ENCODE measurements around the gene ANKS3. TPM values are rescaled to one million over a fixed set of nuclear protein-coding genes. Genes with fewer than 3 reads are reported as not detected.

The ANKS3 gene
- total and polyA plus RNA-seq, 2 experiments from 2014 or later, result 22.5 to 24.9 TPM

DNA sequence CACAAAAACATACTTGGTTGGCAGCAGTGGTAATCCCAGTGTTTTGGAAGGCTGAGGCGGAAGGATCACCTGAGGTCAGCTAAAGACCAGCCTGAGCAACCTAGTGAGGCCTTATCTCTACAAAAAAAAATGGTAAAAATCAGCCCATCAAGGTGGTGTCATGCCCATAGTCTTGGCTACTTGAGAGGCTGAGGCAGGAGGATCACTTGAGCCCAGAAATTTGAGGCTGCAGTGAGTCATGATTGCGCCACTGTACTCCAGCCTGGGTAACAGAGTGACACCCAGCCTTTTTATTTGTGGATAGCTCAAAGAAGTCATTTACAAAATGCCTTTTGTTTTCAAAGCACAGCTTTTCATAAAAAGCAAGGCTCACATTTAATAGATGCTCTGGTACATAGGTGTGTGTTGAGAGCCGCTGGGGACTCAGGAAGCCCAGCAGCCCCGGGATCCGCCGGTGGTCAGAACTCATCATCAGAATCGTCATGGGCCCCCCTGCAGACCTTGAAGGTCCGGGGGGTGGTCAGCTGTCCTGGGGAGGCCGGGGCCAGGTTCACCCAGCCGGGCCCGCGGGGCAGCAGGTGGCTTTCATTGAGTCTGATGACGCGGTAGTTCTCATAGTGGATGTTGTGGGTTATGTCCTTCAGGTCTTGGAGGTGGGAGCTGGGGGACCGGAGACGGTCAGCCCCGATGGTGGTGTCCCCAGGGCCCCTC lies 43.4 kb upstream of the ANKS3 start:
- Histone ChIP-seq H3F3A (replicated peaks; ENCODE audit: low read depth) (no peaks in the 10 kb centered on the region), H2AFZ (no peak overlapping the region; the same call in 1 of the 2 replicates), H3K36me3 (ENCODE audit: insufficient read depth) (no peaks in the 10 kb centered on the region), H3K27ac (ENCODE audit: low read depth) (no peak overlapping the region), H3K79me2 (replicated peaks; ENCODE audit: insufficient read depth) (no peaks in the 10 kb centered on the region), H3K4me1 (ENCODE audit: insufficient read depth) (no peaks in the 10 kb centered on the region), H3K4me2 (no peak overlapping the region), H3K4me3 (no peak overlapping the region), H4K20me1 (replicated peaks; ENCODE audit: insufficient read depth) (no peaks in the 10 kb centered on the region), H3K9me2 (ENCODE audit: insufficient read depth) (no peaks in the 10 kb centered on the region), H3K27me3 (ENCODE audit: insufficient read depth) (no peaks in the 10 kb centered on the region)
- Mint-ChIP-seq H3K36me3 (ENCODE audit: low read depth) (peaks cover 8% of the 10 kb centered on the region; the same call in 2 of the 3 replicates), H3K27me3 (ENCODE audit: insufficient read depth, low read depth, poor library complexity) (peaks cover 15% of the 10 kb centered on the region), H3K27ac (no peak overlapping the region), H3K9me3 (peaks cover 3% of the 10 kb centered on the region; the same call in 2 of the 3 replicates), H3K4me1 (no peaks in the 10 kb centered on the region), H3K4me3 (no peak overlapping the region)
- DNase-seq (ENCODE audit: low spot score) (no peak), ATAC-seq (no peak)
- TF ChIP-seq ZNF114 (CRISPR knock-in tag; IDR thresholded peaks at IDR 0.05) (no peak), ZNF331 (CRISPR knock-in tag; IDR thresholded peaks at IDR 0.05; ENCODE audit: low read depth) (no peak), CREB1 (CRISPR knock-in tag; IDR thresholded peaks at IDR 0.05; ENCODE audit: low read depth) (no peak), POLR2AphosphoS5 (IDR thresholded peaks at IDR 0.05; ENCODE audit: low read depth) (no peak), JUNB (IDR thresholded peaks at IDR 0.05; ENCODE audit: unreplicated experiment) (no peak)
- TF ChIP-seq, protein P1, sequence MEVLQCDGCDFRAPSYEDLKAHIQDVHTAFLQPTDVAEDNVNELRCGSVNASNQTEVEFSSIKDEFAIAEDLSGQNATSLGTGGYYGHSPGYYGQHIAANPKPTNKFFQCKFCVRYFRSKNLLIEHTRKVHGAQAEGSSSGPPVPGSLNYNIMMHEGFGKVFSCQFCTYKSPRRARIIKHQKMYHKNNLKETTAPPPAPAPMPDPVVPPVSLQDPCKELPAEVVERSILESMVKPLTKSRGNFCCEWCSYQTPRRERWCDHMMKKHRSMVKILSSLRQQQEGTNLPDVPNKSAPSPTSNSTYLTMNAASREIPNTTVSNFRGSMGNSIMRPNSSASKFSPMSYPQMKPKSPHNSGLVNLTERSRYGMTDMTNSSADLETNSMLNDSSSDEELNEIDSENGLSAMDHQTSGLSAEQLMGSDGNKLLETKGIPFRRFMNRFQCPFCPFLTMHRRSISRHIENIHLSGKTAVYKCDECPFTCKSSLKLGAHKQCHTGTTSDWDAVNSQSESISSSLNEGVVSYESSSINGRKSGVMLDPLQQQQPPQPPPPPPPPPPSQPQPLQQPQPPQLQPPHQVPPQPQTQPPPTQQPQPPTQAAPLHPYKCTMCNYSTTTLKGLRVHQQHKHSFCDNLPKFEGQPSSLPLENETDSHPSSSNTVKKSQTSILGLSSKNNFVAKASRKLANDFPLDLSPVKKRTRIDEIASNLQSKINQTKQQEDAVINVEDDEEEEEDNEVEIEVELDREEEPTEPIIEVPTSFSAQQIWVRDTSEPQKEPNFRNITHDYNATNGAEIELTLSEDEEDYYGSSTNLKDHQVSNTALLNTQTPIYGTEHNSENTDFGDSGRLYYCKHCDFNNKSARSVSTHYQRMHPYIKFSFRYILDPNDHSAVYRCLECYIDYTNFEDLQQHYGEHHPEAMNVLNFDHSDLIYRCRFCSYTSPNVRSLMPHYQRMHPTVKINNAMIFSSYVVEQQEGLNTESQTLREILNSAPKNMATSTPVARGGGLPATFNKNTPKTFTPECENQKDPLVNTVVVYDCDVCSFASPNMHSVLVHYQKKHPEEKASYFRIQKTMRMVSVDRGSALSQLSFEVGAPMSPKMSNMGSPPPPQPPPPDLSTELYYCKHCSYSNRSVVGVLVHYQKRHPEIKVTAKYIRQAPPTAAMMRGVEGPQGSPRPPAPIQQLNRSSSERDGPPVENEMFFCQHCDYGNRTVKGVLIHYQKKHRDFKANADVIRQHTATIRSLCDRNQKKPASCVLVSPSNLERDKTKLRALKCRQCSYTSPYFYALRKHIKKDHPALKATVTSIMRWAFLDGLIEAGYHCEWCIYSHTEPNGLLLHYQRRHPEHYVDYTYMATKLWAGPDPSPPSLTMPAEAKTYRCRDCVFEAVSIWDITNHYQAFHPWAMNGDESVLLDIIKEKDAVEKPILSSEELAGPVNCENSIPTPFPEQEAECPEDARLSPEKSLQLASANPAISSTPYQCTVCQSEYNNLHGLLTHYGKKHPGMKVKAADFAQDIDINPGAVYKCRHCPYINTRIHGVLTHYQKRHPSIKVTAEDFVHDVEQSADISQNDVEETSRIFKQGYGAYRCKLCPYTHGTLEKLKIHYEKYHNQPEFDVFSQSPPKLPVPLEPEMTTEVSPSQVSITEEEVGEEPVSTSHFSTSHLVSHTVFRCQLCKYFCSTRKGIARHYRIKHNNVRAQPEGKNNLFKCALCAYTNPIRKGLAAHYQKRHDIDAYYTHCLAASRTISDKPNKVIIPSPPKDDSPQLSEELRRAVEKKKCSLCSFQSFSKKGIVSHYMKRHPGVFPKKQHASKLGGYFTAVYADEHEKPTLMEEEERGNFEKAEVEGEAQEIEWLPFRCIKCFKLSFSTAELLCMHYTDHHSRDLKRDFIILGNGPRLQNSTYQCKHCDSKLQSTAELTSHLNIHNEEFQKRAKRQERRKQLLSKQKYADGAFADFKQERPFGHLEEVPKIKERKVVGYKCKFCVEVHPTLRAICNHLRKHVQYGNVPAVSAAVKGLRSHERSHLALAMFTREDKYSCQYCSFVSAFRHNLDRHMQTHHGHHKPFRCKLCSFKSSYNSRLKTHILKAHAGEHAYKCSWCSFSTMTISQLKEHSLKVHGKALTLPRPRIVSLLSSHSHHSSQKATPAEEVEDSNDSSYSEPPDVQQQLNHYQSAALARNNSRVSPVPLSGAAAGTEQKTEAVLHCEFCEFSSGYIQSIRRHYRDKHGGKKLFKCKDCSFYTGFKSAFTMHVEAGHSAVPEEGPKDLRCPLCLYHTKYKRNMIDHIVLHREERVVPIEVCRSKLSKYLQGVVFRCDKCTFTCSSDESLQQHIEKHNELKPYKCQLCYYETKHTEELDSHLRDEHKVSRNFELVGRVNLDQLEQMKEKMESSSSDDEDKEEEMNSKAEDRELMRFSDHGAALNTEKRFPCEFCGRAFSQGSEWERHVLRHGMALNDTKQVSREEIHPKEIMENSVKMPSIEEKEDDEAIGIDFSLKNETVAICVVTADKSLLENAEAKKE (CRISPR knock-in tag; IDR thresholded peaks at IDR 0.05), result no peak
- TF ChIP-seq, protein P2, sequence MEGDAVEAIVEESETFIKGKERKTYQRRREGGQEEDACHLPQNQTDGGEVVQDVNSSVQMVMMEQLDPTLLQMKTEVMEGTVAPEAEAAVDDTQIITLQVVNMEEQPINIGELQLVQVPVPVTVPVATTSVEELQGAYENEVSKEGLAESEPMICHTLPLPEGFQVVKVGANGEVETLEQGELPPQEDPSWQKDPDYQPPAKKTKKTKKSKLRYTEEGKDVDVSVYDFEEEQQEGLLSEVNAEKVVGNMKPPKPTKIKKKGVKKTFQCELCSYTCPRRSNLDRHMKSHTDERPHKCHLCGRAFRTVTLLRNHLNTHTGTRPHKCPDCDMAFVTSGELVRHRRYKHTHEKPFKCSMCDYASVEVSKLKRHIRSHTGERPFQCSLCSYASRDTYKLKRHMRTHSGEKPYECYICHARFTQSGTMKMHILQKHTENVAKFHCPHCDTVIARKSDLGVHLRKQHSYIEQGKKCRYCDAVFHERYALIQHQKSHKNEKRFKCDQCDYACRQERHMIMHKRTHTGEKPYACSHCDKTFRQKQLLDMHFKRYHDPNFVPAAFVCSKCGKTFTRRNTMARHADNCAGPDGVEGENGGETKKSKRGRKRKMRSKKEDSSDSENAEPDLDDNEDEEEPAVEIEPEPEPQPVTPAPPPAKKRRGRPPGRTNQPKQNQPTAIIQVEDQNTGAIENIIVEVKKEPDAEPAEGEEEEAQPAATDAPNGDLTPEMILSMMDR (conservative IDR thresholded peaks at IDR 0.05; ENCODE audit: low read depth in 2 of 2), result no peak
- TF ChIP-seq, protein P3, sequence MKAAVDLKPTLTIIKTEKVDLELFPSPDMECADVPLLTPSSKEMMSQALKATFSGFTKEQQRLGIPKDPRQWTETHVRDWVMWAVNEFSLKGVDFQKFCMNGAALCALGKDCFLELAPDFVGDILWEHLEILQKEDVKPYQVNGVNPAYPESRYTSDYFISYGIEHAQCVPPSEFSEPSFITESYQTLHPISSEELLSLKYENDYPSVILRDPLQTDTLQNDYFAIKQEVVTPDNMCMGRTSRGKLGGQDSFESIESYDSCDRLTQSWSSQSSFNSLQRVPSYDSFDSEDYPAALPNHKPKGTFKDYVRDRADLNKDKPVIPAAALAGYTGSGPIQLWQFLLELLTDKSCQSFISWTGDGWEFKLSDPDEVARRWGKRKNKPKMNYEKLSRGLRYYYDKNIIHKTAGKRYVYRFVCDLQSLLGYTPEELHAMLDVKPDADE (IDR thresholded peaks at IDR 0.05), result no peak
